Trophoblast cell (in vitro differentiated cells and primary cell): ENCODE data around the gene NPVF.

ENCODE experiments used
- DNase-seq, 2 donors: peaks; one replicate each; pipeline ENCODE4 v3.0.0-alpha.2; 2016
- H2AFZ ChIP-seq: 2 replicates; pipeline ENCODE4 v1.6.1; 2013; ENCODE audit warnings: low read length, moderate library complexity, mild to moderate bottlenecking; ENCODE audit not compliant: insufficient read depth, poor library complexity
- H2AK5ac ChIP-seq: 2 replicates; pipeline ENCODE4 v1.6.1; 2013; ENCODE audit warnings: mild to moderate bottlenecking, low read length
- H2BK120ac ChIP-seq: 2 replicates; pipeline ENCODE4 v1.6.1; 2013; ENCODE audit warnings: low read length, mild to moderate bottlenecking, moderate library complexity; ENCODE audit not compliant: insufficient read depth, poor library complexity
- H2BK12ac ChIP-seq: 2 replicates; pipeline ENCODE4 v1.6.1; 2013; ENCODE audit warnings: mild to moderate bottlenecking, low read length, moderate library complexity
- H2BK5ac ChIP-seq: 2 replicates; pipeline ENCODE4 v1.6.1; 2013; ENCODE audit warnings: low read length, low read depth, moderate library complexity, mild to moderate bottlenecking; ENCODE audit not compliant: poor library complexity
- H3K14ac ChIP-seq: 2 replicates; pipeline ENCODE4 v1.6.1; 2013; ENCODE audit warnings: mild to moderate bottlenecking, low read length
- H3K18ac ChIP-seq: 2 replicates; pipeline ENCODE4 v1.6.1; 2013; ENCODE audit warnings: mild to moderate bottlenecking, low read length
- H3K23ac ChIP-seq: 2 replicates; pipeline ENCODE4 v1.6.1; 2013; ENCODE audit warnings: low read length
- H3K27ac ChIP-seq: 2 replicates; pipeline ENCODE4 v1.5.1; 2013; ENCODE audit warnings: low read depth, mild to moderate bottlenecking, inconsistent platforms, low read length, moderate library complexity
- H3K27me3 ChIP-seq: 2 replicates; pipeline ENCODE4 v1.6.1; 2013; ENCODE audit warnings: inconsistent platforms, mild to moderate bottlenecking, low read length, moderate library complexity; ENCODE audit not compliant: insufficient read depth
- H3K36me3 ChIP-seq, 2 experiments: 1 replicate in 1 of 2; 2 replicates in 1 of 2; pipeline ENCODE4 v1.6.1; 2013; ENCODE audit warnings: low read length in 2 of 2, mild to moderate bottlenecking in 2 of 2, moderate library complexity in 1 of 2; ENCODE audit not compliant: insufficient read depth in 2 of 2, control insufficient read depth in 1 of 2
- H3K4ac ChIP-seq: 2 replicates; pipeline ENCODE4 v1.6.1; 2013; ENCODE audit warnings: low read depth, mild to moderate bottlenecking, low read length, moderate library complexity
- H3K4me1 ChIP-seq, 2 experiments: 1 replicate in 1 of 2; 2 replicates in 1 of 2; pipeline ENCODE4 v1.6.1; 2013; ENCODE audit warnings: low read length in 2 of 2, mild to moderate bottlenecking in 2 of 2, moderate library complexity in 1 of 2; ENCODE audit not compliant: insufficient read depth in 2 of 2, control insufficient read depth in 1 of 2
- H3K4me2 ChIP-seq: 2 replicates; pipeline ENCODE4 v1.6.1; 2013; ENCODE audit warnings: inconsistent platforms, mild to moderate bottlenecking, low read length, moderate library complexity
- H3K4me3 ChIP-seq: 2 replicates; pipeline ENCODE4 v1.5.1; 2013; ENCODE audit warnings: mild to moderate bottlenecking, low read depth, low read length, inconsistent platforms
- H3K79me1 ChIP-seq: one replicate; pipeline ENCODE4 v1.6.1; 2013; ENCODE audit warnings: low read length
- H3K79me2 ChIP-seq: 2 replicates; pipeline ENCODE4 v1.6.1; 2013; ENCODE audit warnings: low read length, mild to moderate bottlenecking; ENCODE audit not compliant: control insufficient read depth, insufficient read depth, poor library complexity
- H3K9ac ChIP-seq: 2 replicates; pipeline ENCODE4 v1.6.1; 2013; ENCODE audit warnings: mild to moderate bottlenecking, low read length
- H3K9me3 ChIP-seq: 2 replicates; pipeline ENCODE4 v1.6.1; 2013; ENCODE audit warnings: low read depth, mild to moderate bottlenecking, control low read depth, inconsistent platforms, low read length; ENCODE audit not compliant: insufficient read depth
- H4K12ac ChIP-seq: 2 replicates; pipeline ENCODE4 v1.6.1; 2013; ENCODE audit warnings: low read depth, mild to moderate bottlenecking, low read length, moderate library complexity
- H4K8ac ChIP-seq: 2 replicates; pipeline ENCODE4 v1.6.1; 2013; ENCODE audit warnings: low read depth, mild to moderate bottlenecking, low read length, moderate library complexity
- H4K91ac ChIP-seq: one replicate; pipeline ENCODE4 v1.6.1; 2013; ENCODE audit warnings: low read depth, mild to moderate bottlenecking, low read length, moderate library complexity
- WGBS: extraction: QIAGEN DNeasy Blood & Tissue Kit; methylation state at CpG from one replicate; pipeline ENCODE4 v1.1.7; 2013; ENCODE audit warnings: missing lambda C conversion rate; ENCODE audit not compliant: insufficient read length, insufficient coverage; ENCODE audit errors: extremely low coverage; 5-methylcytosine and 5-hydroxymethylcytosine counted together

NPVF gene

GRCh38 chr7:25240896-25241295 is 12.6 kb upstream of the NPVF start:
- Histone ChIP-seq H3K4me3 (no peak overlapping the region), H4K12ac (no peak overlapping the region), H3K79me1 (no peaks in the 10 kb centered on the region), H3K79me2 (no peaks in the 10 kb centered on the region), H3K4me1 (no peaks in the 10 kb centered on the region), H3K4me2 (no peak overlapping the region), H2BK5ac (no peak overlapping the region), H3K36me3 (no peaks in the 10 kb centered on the region), H3K14ac (no peak overlapping the region), H2BK120ac (no peak overlapping the region), H3K4ac (no peak overlapping the region), H3K27ac (no peak overlapping the region), H3K27me3 (no peaks in the 10 kb centered on the region), H2AK5ac (no peak overlapping the region), H3K23ac (no peak overlapping the region), H4K91ac (no peak overlapping the region), H2AFZ (no peak overlapping the region), H3K18ac (no peak overlapping the region), H2BK12ac (no peak overlapping the region), H3K9me3 (no peaks in the 10 kb centered on the region), H3K9ac (no peak overlapping the region), H4K8ac (no peak overlapping the region)
- peak in 1 of 2 donors; percentile 78 for DNase-seq

GRCh38 chr7:25240340-25240739 is 12.1 kb upstream of the NPVF start:
- Histone ChIP-seq H2BK120ac (no peak overlapping the region), H3K9ac (no peak overlapping the region), H4K91ac (no peak overlapping the region), H2BK5ac (no peak overlapping the region), H3K36me3 (no peaks in the 10 kb centered on the region), H3K23ac (no peak overlapping the region), H3K27ac (no peak overlapping the region), H3K79me1 (no peaks in the 10 kb centered on the region), H2AFZ (no peak overlapping the region), H3K14ac (no peak overlapping the region), H3K4me1 (no peaks in the 10 kb centered on the region), H2AK5ac (no peak overlapping the region), H3K27me3 (no peaks in the 10 kb centered on the region), H4K8ac (no peak overlapping the region), H3K4me3 (no peak overlapping the region), H2BK12ac (no peak overlapping the region), H3K79me2 (no peaks in the 10 kb centered on the region), H4K12ac (no peak overlapping the region), H3K4me2 (no peak overlapping the region), H3K18ac (no peak overlapping the region), H3K4ac (no peak overlapping the region), H3K9me3 (no peaks in the 10 kb centered on the region)
- peak in 1 of 2 donors; percentile 33 for DNase-seq
- no CpG with 5 or more reads among the region's 10 CpGs for WGBS

GRCh38 chr7:25239888-25240287 is 11.6 kb upstream of the NPVF start:
- Histone ChIP-seq H4K8ac (no peak overlapping the region), H3K79me2 (no peaks in the 10 kb centered on the region), H3K4me3 (no peak overlapping the region), H2BK12ac (no peak overlapping the region), H3K27me3 (no peaks in the 10 kb centered on the region), H3K4ac (no peak overlapping the region), H2BK5ac (no peak overlapping the region), H3K4me2 (no peak overlapping the region), H2BK120ac (no peak overlapping the region), H3K79me1 (no peaks in the 10 kb centered on the region), H2AFZ (no peak overlapping the region), H3K4me1 (no peaks in the 10 kb centered on the region), H3K9ac (no peak overlapping the region), H4K12ac (no peak overlapping the region), H4K91ac (no peak overlapping the region), H2AK5ac (no peak overlapping the region), H3K23ac (no peak overlapping the region), H3K14ac (no peak overlapping the region), H3K36me3 (no peaks in the 10 kb centered on the region), H3K9me3 (no peaks in the 10 kb centered on the region), H3K27ac (no peak overlapping the region), H3K18ac (no peak overlapping the region)
- WGBS: no CpG with 5 or more reads among the region's 3 CpGs
- no peak for DNase-seq

GRCh38 chr7:25238066-25238725 is 9.9 kb upstream of the NPVF start:
- Histone ChIP-seq H3K14ac (no peak overlapping the region), H3K9me3 (no peaks in the 10 kb centered on the region), H2BK12ac (no peak overlapping the region), H3K4me2 (no peak overlapping the region), H3K79me2 (no peaks in the 10 kb centered on the region), H4K8ac (no peak overlapping the region), H3K9ac (peak overlapping the region; percentile 33), H3K23ac (no peak overlapping the region), H3K79me1 (no peaks in the 10 kb centered on the region), H3K36me3 (no peaks in the 10 kb centered on the region), H3K18ac (no peak overlapping the region), H3K27ac (no peak overlapping the region), H4K12ac (no peak overlapping the region), H3K4me3 (no peak overlapping the region), H3K4ac (no peak overlapping the region), H2BK120ac (no peak overlapping the region), H2AK5ac (no peak overlapping the region), H2AFZ (no peak overlapping the region), H3K27me3 (no peaks in the 10 kb centered on the region), H4K91ac (no peak overlapping the region), H3K4me1 (no peaks in the 10 kb centered on the region), H2BK5ac (no peak overlapping the region)
- no CpG with 5 or more reads among the region's 2 CpGs for WGBS
- DNase-seq: no peak
